ENCODE results near the gene PLET1.

Gene PLET1, protein sequence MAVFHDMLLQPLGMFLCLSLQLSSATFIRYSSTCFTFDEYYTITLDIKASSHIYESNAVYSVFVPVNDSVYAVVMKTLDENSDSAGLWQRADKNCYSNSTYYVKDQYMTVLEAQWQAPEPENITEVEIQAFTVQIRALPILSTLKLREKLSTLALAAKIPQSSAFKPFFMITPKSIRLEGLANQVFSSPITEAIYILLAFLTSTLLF

DNA sequence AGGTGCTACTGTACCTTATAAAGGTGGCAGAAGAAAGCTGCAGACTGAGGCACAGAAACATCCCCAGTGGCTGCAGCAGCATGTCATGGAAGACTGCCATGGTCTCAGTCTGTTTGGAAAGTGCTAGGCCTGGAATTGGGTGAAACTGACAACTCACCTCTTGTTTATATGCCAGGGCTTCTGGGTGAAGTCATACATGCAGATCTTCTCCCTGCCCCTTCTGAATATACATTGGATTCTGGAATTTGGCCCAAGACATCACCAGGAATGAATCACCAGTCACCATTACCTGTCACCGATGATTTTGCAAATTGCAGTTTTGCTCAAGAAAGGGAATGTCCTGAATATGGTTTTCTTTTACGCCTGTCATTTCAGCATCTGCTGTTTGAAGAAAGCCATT lies at the start of gene PLET1:
Gene PLET1, minus strand, starts transcription at position 371 of the 400 bp plus-strand sequence. Its CDS starts 271 bp downstream, at position 100.
- in situ Hi-C loops (cut with HindIII; ENCODE audit: low pct_ligation_motif_present, low pct_unique_long_range_greater_than_20kb, low sequenced_read_pairs): no loop called here
- DNase-seq: no peak

GRCh38 chr11:112310419-112310818 lies 49.8 kb upstream of the PLET1 start:
- DNase-seq: no peak
- in situ Hi-C loops (cut with HindIII; ENCODE audit: low pct_ligation_motif_present, low pct_unique_long_range_greater_than_20kb, low sequenced_read_pairs): no loop called here

DNA sequence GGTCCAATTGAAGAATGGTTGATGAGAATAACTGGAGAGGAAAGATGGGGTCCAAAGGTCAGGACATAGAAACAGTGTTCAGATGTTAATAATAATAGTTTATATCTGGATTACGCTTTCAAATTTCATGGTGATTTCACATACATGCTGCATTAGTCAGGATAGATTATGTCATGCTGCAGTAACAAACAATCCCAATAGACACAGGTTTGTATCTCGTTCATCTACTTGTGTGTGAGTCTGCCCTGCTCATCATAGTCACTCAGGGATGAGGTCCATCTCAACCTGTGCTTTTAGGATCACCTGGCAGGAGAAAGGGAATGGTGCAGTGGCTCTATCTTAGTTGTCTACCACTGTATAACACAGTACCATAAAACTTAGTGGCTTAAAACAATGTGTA lies 48.0 kb upstream of the PLET1 start:
- in situ Hi-C loops (cut with HindIII; ENCODE audit: low pct_ligation_motif_present, low pct_unique_long_range_greater_than_20kb, low sequenced_read_pairs): no loop called here
- no peak for DNase-seq

DNA sequence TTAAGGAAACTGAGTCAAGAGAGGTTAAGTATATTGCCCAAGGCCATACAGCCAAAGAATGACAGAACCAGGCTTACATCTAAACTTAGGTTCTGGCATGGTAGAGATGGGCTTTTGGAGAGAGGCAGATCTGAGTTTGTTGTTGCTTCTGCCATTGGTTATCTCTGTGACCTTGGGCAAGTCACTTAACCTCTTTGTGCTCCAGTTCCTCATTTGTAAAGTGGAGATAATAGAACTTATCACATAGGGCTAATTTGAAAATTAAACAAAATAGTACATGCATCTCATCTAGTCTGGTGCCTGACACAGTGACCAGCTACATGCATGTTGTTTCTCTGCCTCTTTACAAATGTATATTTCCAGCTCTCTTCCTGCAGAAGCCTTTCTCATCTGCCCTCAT lies 47.0 kb upstream of the PLET1 start:
- in situ Hi-C loops (cut with HindIII; ENCODE audit: low pct_ligation_motif_present, low pct_unique_long_range_greater_than_20kb, low sequenced_read_pairs): no loop called here
- no peak for DNase-seq

- DNase-seq: no peak
- in situ Hi-C loops (cut with HindIII; ENCODE audit: low pct_ligation_motif_present, low pct_unique_long_range_greater_than_20kb, low sequenced_read_pairs): no loop called here
Observed at GRCh38 chr11:112306230-112306629, 45.6 kb upstream of the PLET1 start.

DNA sequence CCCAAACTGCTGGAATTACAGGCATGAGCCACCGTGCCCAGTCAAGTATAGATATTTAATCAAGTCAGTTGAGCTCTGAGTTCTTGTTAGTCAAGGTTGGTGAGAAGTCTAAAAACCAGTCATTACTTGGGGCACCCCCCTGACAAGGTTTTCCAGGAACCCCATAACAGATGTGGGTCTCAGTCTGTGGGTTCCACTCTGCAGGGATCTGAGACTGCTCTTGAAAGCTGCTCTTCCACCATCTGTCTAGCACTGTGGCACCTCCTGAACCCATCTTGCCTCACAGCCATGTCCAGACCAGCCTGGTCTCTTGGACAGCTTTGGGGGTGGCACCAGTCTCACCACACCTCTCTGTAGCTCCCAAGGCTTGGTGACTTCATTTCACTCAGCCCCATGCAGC lies 44.3 kb upstream of the PLET1 start:
- in situ Hi-C loops (cut with HindIII; ENCODE audit: low pct_ligation_motif_present, low pct_unique_long_range_greater_than_20kb, low sequenced_read_pairs): no loop called here
- DNase-seq: no peak

DNA sequence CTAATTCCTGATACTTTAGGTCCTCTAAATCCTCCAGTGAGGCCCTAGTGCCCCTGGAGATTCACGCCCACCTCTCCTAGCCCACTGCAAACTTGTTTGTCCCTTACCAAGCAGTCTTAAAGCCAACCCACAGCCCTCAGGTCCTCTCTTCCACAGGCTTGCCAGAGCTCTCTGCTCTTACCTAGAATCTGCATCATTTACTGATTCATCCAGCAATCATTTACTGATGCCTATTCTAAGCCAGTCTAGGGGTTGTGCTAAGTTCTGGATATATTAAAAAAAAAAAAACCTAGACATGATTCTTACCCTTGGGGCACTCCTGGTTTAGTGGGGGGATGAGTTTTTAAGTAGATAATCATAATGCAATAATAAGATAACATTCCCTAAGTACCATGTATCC lies 43.0 kb upstream of the PLET1 start:
- in situ Hi-C loops (cut with HindIII; ENCODE audit: low pct_ligation_motif_present, low pct_unique_long_range_greater_than_20kb, low sequenced_read_pairs): no loop called here
- DNase-seq: peak; percentile 38

DNA sequence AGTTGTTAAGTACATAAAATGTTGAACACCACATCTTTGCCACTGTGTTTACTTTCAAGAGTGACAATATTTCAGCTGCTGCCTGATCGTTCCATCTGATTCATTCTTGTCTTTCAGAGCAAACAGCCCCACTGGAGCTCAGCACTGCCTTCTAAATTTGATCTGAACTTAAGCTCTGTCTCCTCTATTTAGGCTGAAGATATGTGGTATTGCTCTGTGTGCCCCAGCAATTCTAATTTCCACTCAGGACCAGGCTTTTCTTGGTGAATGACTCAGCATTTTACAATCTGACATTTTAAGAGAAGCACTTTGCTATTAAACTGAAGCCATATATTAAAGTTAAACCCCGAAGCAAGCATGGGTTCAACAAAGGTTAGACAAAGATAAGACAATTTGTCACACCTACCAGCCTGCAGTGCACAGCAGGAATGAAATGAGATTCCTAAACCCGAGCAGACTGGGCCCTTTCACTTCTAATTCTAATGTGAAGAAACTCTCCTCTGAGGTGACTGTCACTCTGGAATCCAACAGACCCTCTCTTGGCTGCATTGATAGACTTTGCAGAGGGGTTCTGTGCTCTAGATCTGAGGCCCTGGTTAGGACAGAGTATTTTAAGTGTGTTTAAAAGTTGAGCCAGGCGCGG lies 41.7 kb upstream of the PLET1 start:
- in situ Hi-C loops (cut with HindIII; ENCODE audit: low pct_ligation_motif_present, low pct_unique_long_range_greater_than_20kb, low sequenced_read_pairs): no loop called here
- DNase-seq: no peak

DNA sequence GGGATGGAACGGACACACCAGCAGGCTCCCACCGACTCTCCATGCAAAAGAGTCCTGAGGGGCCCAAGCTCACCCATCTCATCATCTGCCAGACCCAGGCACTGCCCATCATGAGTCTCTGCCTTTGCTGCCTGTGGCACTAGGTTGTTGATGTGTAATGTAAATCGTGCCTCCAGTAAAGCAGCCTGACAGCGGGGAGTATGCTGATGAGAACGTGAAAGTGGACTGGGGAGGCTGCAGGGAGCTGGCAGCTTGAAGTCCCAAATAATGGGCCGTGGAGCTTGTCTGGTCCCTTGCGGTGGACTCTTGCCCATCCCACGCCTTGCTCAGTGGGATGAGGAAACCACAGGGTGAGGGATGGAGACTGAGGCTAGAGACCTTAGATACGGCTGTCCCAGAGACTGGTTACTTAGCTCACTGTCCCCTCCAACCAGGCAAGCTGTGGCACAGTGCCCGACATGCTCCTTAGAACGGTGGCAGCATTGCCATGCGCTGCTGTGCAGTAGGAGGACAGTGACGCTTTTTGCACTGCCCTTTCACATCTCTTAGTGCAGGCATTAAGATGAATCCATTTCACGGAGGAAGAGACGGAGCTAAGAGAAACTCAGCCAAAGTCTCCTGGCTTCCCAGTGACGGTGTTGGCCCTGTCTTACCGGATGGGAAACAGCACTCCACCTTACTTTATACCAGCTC lies 39.6 kb upstream of the PLET1 start:
- in situ Hi-C loops (cut with HindIII; ENCODE audit: low pct_ligation_motif_present, low pct_unique_long_range_greater_than_20kb, low sequenced_read_pairs): no loop called here
- no peak for DNase-seq

DNA sequence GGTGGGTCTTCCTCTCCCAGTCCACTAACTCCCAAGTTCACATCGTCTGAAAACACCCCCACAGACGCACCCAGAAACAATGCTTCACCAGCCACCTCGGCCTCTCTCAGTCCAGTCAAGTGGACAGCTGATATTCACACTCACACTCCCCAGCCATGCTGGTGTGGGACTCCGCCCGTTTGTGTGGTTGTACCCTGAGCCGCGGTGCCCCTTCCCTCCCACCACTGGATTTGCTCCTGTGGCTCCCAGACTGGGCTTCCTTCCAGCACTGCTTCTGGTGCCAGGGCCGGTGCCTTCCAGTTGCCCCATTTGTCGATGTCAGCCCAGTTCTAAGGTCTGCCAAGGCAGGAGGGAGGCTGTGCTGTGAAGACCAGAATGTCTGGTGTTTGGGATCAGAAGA lies 37.9 kb upstream of the PLET1 start:
- in situ Hi-C loops (cut with HindIII; ENCODE audit: low pct_ligation_motif_present, low pct_unique_long_range_greater_than_20kb, low sequenced_read_pairs): no loop called here
- no peak for DNase-seq

DNA sequence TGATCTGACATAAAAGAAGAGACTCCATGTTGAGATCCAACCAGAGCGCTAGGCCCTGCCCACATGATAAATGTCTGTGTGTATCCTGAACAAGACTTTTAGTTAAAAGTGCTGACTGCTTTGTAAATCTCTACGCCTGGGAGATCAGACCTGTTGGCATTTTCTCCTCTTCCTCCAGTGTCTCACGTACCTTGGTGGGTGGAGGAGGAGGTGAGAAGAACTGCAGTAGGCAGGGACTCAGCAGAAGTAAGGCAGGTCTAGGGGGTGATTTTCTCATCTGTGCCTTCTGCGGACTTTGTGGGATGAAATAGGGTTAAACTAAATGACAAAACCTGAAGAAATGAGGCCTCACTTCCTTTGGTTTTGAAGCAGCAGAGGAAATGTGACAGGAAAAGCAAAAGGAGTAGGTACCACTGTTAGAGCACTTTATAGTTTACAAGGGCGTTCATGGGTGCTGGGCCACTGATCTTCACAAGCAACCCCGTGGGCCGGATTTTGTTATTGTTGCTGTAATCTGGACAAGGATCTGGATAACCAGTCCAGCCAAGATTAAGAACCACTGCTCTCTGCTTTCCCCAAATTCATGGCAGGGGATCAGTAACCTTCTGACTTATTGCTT lies 36.7 kb upstream of the PLET1 start:
- in situ Hi-C loops (cut with HindIII; ENCODE audit: low pct_ligation_motif_present, low pct_unique_long_range_greater_than_20kb, low sequenced_read_pairs): no loop called here
- DNase-seq: no peak

DNA sequence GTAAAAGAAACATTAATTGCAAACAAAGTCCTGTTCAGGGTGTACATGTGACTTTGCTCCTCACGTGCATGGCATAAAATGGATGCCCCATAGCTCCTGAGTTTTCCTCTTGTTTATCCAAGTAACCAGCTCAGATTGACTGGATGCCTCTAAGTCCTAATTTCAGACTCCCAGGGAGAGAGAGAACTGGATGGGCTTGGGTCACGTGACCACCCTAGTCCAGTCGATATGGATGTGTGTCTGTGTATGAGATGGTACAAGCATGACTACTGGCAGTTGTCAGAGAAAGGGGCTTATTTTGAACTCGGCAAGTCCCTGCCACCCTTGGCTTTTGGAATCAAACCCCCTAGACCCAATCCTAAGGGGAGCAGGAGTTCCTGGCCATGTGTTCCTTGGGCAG lies 35.4 kb upstream of the PLET1 start:
- no peak for DNase-seq
- in situ Hi-C loops (cut with HindIII; ENCODE audit: low pct_ligation_motif_present, low pct_unique_long_range_greater_than_20kb, low sequenced_read_pairs): no loop called here

- in situ Hi-C loops (cut with HindIII; ENCODE audit: low pct_ligation_motif_present, low pct_unique_long_range_greater_than_20kb, low sequenced_read_pairs): no loop called here
- no peak for DNase-seq
Observed at GRCh38 chr11:112294688-112295340, 34.2 kb upstream of the PLET1 start.

GRCh38 chr11:112293614-112294013 lies 33.0 kb upstream of the PLET1 start:
- in situ Hi-C loops (cut with HindIII; ENCODE audit: low pct_ligation_motif_present, low pct_unique_long_range_greater_than_20kb, low sequenced_read_pairs): no loop called here
- DNase-seq: no peak

- in situ Hi-C loops (cut with HindIII; ENCODE audit: low pct_ligation_motif_present, low pct_unique_long_range_greater_than_20kb, low sequenced_read_pairs): no loop called here
- DNase-seq: peak; percentile 50
Observed at GRCh38 chr11:112292785-112293407, 32.2 kb upstream of the PLET1 start.

GRCh38 chr11:112292188-112292587 lies 31.5 kb upstream of the PLET1 start:
- DNase-seq: no peak
- in situ Hi-C loops (cut with HindIII; ENCODE audit: low pct_ligation_motif_present, low pct_unique_long_range_greater_than_20kb, low sequenced_read_pairs): no loop called here

- in situ Hi-C loops (cut with HindIII; ENCODE audit: low pct_ligation_motif_present, low pct_unique_long_range_greater_than_20kb, low sequenced_read_pairs): no loop called here
- DNase-seq: no peak
Observed at GRCh38 chr11:112291191-112291590, 30.5 kb upstream of the PLET1 start.

DNA sequence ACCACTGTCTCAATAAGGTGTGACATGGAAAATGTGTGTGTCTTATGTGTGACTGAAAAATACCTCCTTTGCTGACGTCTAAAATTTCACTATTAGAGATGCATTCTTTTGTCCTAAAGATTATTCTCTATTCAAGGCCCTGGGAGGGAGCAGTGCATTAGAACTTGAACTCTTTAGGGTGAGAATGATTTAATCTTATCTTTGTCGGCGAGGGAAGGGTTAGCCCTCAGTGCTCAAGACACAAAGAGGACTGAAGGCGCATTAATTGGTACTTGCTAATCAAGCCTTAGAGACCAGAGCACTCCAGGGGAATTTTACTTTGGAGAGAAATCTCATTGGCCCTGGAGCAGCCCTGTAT lies 29.8 kb upstream of the PLET1 start:
- in situ Hi-C loops (cut with HindIII; ENCODE audit: low pct_ligation_motif_present, low pct_unique_long_range_greater_than_20kb, low sequenced_read_pairs): no loop called here

More for the DNA sequence above, 29.8 kb upstream of the PLET1 start:
- no peak for DNase-seq

Measured in ACHN (cell line).